Activated naive CD4-positive, alpha-beta T cell treated with anti-CD3 and anti-CD28 coated beads for 36 hours (primary cell): ENCODE measurements around the gene MXD4. TPM values are rescaled to one million over a fixed set of nuclear protein-coding genes. Genes with fewer than 3 reads are reported as not detected.

Experiments
- CTCF ChIA-PET: fragments of 350-600 bp; sonication (Branson Sonifier 250); formaldehyde crosslinking; loops from one replicate; lab custom pipeline; 2021; ENCODE audit warnings: antibody characterized with exemption; lab: Charles Lee
- DNase-seq: peaks from one replicate; pipeline ENCODE4 v3.0.0-alpha.2; 2020
- H3K27ac Mint-ChIP-seq: one replicate; pipeline ENCODE4 v1.8.0; 2021; ENCODE audit warnings: mild to moderate bottlenecking, mixed read lengths
- H3K27me3 Mint-ChIP-seq: one replicate; pipeline ENCODE4 v1.8.0; 2021; ENCODE audit warnings: low read depth, mixed read lengths
- H3K36me3 Mint-ChIP-seq: one replicate; pipeline ENCODE4 v1.8.0; 2021; ENCODE audit warnings: low read depth, mixed read lengths
- H3K4me1 Mint-ChIP-seq: one replicate; pipeline ENCODE4 v1.8.0; 2021; ENCODE audit warnings: low read depth, mixed read lengths
- H3K4me3 Mint-ChIP-seq: one replicate; pipeline ENCODE4 v1.8.0; 2021; ENCODE audit warnings: mild to moderate bottlenecking, moderate library complexity, mixed read lengths
- H3K9me3 Mint-ChIP-seq: one replicate; pipeline ENCODE4 v1.8.0; 2021; ENCODE audit warnings: mixed read lengths
- intact Hi-C: fragments of 100-400 bp; cut with micrococcal nuclease; formaldehyde crosslinking; loops from one replicate; pipeline ENCODE4 v1.15.1; 2023
- total RNA-seq, 2 experiments: library from RNA; stranded (reverse); gene quantifications; one replicate each; pipeline ENCODE4 v1.2.3, GENCODE V29; 2021

Gene MXD4
- total RNA-seq, 2 experiments from 2014 or later, result 2.3 to 2.7 TPM

DNA sequence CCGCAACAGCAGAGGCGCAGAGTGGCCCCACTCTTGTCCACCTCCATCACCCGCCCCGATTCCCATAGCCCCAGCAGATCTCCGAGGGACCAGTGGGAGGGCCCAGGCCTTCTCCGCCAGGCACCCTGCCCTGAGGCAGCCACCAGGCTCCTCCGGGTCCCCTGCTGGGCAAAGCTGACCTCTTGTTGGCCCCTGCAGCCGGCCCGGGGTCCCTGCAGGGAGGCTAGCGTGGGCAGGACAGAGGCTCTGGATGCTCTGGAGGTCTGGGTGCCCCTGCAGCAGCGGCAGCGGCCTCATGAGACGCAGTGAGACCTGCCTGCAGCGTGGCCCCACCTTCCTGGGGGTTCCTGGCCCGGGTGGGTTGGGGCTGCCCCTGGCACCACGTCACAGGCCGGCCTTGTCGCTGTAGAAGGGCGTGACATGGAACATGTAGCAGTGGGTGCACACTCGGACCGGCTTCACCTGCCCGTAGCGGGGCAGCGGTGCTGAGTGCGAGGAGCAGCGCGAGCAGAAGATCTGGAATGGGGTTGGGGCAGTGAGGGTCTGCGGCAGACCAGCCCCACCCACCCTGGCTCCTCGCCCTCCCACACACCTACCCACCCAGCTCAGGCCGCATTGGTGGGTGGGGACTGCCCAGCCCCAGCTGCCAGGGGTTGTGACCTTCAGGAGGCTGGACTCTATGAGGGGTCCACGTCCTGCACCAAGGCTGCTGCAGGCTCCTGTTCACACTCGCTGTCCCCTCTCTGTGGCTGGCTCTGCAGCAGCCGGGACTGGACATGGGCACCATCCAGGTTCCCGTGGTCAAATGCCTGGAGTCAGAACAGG lies 8.6 kb upstream of the MXD4 start:
- CTCF ChIA-PET, result no interaction called here
- Mint-ChIP-seq H3K27me3 (no peaks in the 10 kb centered on the region), H3K36me3 (no peaks in the 10 kb centered on the region), H3K27ac (no peak overlapping the region), H3K4me1 (no peaks in the 10 kb centered on the region), H3K9me3 (no peaks in the 10 kb centered on the region), H3K4me3 (no peak overlapping the region)
- DNase-seq, result no peak
- intact Hi-C loops, result no loop called here

DNA sequence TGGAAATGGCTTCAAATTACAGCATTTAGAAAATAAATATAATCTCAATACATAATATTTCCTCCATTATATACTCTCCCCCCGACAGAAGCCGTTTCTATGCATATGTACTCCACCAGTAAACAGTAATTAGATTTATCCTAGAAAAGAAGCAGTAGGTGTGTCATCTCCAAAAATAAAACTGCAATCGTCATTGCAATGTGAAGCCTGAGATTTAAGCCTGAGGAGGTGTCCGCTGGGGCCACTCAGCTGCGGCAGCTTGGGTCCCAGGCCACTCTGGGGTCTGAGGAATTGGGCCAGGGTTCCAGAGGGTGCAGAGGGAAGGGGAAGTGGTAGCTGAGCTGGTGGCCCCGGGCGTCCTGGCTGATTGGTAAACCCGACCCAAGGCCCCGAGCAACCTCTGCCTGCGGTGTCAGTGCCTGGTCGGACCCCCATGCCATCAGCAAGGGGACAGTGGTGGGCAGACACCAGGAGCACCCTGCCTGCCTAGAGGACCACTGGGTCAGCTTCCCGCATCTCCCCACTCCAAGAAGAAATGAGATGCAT lies 7.8 kb upstream of the MXD4 start:
- H3K36me3 Mint-ChIP-seq, result no peaks in the 10 kb centered on the region
- H3K4me1 Mint-ChIP-seq, result no peaks in the 10 kb centered on the region
- CTCF ChIA-PET, result no interaction called here
- no peak for DNase-seq
- no peaks in the 10 kb centered on the region for H3K9me3 Mint-ChIP-seq
- H3K4me3 Mint-ChIP-seq, result no peak overlapping the region
- no peaks in the 10 kb centered on the region for H3K27me3 Mint-ChIP-seq
- intact Hi-C loops, result no loop called here
- no peak overlapping the region for H3K27ac Mint-ChIP-seq

DNA sequence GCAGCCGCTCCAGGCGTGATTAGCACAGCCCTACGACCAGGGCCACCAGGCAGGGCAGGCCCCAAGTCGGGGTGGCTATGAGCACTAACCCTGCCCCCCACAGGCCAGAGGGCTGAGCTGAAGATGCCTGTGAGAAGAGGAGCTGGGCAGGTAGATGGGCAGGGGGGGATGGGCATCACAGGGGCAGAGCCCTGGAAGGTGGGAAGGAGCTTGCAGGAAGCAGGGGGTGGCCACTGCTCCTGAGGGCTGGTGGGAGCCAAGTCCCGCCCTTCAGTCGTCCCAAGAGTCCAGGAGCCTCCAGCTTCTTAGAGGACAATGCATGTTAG lies 7.3 kb upstream of the MXD4 start:
- CTCF ChIA-PET, result no interaction called here
- DNase-seq, result no peak
- intact Hi-C loops, result no loop called here
- no peaks in the 10 kb centered on the region for H3K27me3 Mint-ChIP-seq
- H3K9me3 Mint-ChIP-seq, result no peaks in the 10 kb centered on the region
- H3K36me3 Mint-ChIP-seq, result no peaks in the 10 kb centered on the region
- no peak overlapping the region for H3K27ac Mint-ChIP-seq
- no peaks in the 10 kb centered on the region for H3K4me1 Mint-ChIP-seq
- H3K4me3 Mint-ChIP-seq, result no peak overlapping the region

DNA sequence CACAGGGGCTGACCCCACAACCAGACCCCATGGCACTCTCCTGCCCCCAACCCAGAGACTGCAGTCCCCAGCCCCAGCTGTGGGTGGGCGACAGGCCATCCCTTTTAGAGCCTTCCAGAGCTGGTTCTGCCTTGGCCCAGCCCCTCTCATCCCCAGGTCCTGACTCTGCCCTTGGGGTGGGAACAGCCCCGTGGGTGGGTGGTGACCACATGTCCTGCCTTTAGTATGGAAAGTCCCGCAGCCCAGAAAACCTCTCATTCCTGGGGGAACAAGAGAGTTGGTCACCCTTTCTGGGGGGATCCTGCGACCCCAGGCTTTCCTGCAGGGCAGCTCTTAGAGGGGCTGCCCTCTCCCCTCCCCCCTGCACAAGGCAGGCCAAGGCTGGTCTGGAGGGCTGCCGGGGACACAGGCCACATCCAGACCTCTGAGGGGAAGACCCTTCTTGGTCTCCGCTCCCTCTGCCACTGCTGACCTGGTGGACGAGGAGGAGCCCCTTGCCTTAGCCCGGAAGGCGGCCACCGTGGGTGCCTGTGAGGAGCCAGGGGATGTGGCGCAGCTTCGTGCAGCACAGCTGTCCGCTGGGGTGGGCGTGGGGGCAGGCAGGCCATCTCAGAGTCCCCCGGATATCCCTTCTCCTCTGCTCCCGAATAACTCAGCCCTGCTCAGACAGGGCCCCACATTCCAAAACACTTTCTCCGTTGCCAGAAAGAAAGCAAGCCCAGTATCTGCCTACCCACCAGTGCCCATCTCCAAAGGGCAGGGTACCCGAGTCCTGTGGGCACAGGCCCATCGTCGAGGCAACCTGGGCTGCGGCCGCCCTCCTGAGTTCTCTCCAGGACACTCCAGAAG lies 6.7 kb upstream of the MXD4 start:
- no peaks in the 10 kb centered on the region for H3K4me1 Mint-ChIP-seq
- CTCF ChIA-PET, result no interaction called here
- no peak overlapping the region for H3K27ac Mint-ChIP-seq
- no peak overlapping the region for H3K4me3 Mint-ChIP-seq
- no peaks in the 10 kb centered on the region for H3K36me3 Mint-ChIP-seq
- H3K9me3 Mint-ChIP-seq, result no peaks in the 10 kb centered on the region
- DNase-seq, result no peak
- no peaks in the 10 kb centered on the region for H3K27me3 Mint-ChIP-seq
- intact Hi-C loops, result no loop called here

DNA sequence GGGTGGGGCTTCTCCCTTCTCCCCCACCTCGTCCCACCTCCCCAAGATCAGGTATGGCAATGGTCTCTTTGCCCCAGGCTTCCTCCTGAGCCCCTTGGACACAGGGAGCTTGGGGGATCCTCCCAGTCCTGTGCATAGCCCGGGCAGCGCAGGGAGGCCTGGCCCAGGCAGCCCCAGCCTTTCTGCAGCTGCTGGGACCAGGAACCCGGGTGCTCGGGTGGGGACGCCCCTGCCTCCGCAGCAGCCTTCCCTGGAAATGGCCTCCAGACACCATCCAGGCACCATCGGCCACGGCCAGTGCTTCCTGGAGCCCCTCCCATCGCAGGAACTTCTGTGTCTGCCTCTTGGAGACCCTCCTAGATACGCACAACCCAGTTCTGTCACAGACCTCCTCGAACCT lies 5.9 kb upstream of the MXD4 start:
- intact Hi-C loops, result no loop called here
- Mint-ChIP-seq H3K36me3 (no peaks in the 10 kb centered on the region), H3K27ac (no peak overlapping the region), H3K9me3 (no peaks in the 10 kb centered on the region), H3K4me1 (no peaks in the 10 kb centered on the region), H3K4me3 (no peak overlapping the region), H3K27me3 (no peaks in the 10 kb centered on the region)
- CTCF ChIA-PET, result no interaction called here
- no peak for DNase-seq

DNA sequence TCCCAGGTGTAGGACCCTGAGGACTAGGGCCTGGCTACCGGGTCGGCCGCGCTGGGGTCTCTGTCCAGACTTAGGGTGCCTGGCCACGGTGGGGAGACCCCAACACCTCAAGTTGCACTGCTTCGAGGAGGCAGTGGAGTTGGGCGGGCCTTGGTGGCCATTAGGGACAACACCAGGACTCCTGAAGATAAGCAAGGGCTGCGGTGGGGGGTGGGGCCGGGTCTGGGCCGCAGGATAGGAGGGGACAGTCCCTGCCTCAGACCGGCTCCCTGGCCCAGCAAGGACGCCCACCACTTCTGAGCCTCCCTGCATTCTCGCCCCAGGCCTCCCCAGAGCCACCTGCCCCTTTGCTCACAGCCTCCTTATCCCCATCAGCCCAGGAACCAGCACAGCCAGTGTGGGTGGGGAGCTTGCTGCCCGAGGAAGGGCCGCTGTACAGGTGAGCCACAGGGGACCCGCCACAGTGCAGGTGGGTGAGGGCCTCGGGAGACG lies 5.5 kb upstream of the MXD4 start:
- DNase-seq, result no peak
- H3K36me3 Mint-ChIP-seq, result no peaks in the 10 kb centered on the region
- H3K27ac Mint-ChIP-seq, result no peak overlapping the region
- H3K4me3 Mint-ChIP-seq, result no peak overlapping the region
- intact Hi-C loops, result no loop called here
- H3K9me3 Mint-ChIP-seq, result no peaks in the 10 kb centered on the region
- H3K4me1 Mint-ChIP-seq, result no peaks in the 10 kb centered on the region
- CTCF ChIA-PET, result no interaction called here
- H3K27me3 Mint-ChIP-seq, result no peaks in the 10 kb centered on the region

DNA sequence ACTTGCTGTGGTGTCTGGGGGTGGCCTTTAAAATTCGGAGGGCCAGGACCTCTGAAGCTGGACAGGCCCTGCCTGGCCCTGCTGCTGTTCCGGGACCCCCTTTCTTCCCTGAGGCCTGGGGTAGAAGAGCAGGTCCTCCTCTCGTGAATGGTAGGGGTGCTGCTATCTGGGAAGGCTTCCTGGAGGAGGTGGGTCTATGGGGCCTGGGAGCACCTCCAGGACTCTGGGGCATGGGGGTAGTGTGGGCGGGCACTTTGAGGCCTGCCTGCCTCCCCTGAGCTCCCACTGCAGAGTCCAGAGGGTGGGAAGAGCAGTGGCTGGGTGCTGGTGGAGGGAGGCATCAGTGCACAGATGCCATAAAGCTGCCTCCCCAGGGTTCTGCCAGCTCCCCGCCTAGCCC lies 4.9 kb upstream of the MXD4 start:
- Mint-ChIP-seq H3K4me1 (no peaks in the 10 kb centered on the region), H3K27ac (no peak overlapping the region), H3K9me3 (no peaks in the 10 kb centered on the region), H3K4me3 (no peak overlapping the region), H3K27me3 (no peaks in the 10 kb centered on the region), H3K36me3 (no peaks in the 10 kb centered on the region)
- CTCF ChIA-PET, result no interaction called here
- intact Hi-C loops, result no loop called here
- no peak for DNase-seq

DNA sequence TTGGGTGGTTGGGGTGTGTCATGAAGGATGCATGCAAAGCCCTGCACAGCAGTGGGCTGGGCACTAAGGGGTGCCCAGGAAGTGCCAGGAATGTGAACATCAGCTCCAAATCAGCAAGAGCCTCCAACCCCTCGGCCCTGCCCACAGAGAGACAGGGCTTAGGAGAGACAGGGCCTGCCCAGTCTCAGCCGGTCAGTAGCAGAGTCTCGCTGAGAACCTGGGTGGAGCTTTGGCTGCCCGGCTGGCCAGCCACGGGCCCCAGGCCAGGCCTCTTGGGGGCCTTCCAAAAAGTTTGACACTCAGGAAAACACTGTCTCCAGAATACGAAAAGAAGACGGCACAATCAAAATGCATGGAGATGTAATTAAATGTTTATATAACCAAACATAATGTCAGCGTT lies 4.3 kb upstream of the MXD4 start:
- no peak for DNase-seq
- Mint-ChIP-seq H3K27me3 (no peaks in the 10 kb centered on the region), H3K9me3 (no peaks in the 10 kb centered on the region), H3K4me3 (no peak overlapping the region), H3K36me3 (no peaks in the 10 kb centered on the region), H3K27ac (no peak overlapping the region), H3K4me1 (no peaks in the 10 kb centered on the region)
- CTCF ChIA-PET, result no interaction called here
- intact Hi-C loops, result no loop called here

DNA sequence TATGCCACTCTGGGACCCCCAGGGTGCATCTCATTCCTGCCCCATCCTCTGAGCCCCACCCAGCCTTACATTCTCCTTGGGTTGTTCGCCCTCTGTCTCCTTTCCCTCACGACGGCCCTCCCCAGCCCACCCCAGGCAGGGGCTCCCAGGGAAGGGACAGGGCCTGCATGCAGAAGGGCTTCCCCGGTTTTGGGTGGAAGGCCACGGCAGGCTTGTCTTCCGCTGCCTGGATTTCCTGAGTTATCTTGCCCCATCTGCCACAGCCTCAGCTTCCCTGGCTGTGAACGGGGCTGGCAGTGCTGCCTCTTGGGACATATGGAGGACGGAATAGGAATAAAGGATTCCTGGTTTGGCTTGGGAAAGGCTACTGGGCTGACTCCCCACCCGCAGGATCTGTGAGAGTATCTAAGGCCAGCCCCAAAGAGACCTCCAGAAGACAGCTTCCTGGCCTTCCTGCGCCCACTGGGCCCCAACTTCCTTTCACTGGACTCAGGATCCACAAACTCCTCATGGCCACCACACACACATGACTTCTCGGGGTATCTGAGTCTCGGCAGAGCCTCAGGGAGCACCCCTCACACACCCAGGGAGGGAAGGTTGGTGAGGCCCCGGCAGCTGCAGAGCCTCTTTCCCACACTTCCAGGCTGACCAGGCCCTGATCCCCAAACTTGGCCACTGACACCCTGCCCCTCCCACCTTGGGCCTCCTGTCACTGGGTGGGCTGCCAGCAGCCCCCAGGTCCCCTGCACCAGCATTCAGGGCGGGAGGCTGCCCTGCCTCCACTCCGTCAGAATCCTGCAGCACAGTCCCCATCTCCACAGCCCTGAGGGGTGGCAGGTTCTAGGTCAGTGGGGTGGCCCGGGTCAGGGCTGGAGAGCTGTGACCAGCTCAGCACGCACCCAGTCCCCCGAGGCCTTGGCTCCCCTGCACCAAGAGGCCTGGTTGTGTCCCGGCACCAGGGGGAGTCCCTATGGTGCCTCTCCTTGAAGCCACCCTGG lies 3.5 kb upstream of the MXD4 start:
- Mint-ChIP-seq H3K27ac (no peak overlapping the region), H3K9me3 (no peaks in the 10 kb centered on the region), H3K27me3 (no peaks in the 10 kb centered on the region), H3K4me3 (no peak overlapping the region), H3K36me3 (no peaks in the 10 kb centered on the region), H3K4me1 (no peaks in the 10 kb centered on the region)
- intact Hi-C loops, result no loop called here
- CTCF ChIA-PET, result no interaction called here
- DNase-seq, result no peak

DNA sequence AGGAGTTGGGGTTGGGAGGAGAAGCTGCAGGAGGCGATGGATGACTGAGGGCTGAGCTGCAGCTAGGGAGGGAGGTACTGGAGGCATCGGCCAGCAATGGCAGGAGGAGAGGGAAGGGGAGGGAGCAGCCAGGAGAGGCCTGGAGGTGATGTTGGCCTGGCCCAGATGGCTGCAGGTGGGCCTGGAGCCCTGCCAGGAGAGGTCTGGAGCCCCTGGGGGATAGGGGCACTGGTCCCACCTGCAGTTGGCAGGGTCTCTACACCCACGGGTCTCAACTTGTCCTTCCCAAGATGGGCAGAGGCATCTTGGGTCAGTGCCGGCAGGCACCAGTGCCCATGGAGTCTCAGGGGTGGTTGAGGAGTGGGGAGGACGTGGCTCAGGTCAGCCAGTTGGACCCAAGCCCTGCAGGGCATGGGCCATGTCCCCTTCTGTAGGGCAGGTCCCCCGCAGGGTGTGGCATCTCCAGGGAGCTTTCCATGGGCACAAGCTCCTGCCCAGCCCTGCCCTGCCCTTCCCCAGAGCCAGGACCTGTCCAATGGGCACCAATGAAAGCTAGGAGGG lies 2.7 kb upstream of the MXD4 start:
- H3K4me3 Mint-ChIP-seq, result no peak overlapping the region
- intact Hi-C loops, result no loop called here
- peaks cover 2% of the 10 kb centered on the region for H3K4me1 Mint-ChIP-seq
- H3K27me3 Mint-ChIP-seq, result no peaks in the 10 kb centered on the region
- DNase-seq, result no peak
- no peak overlapping the region for H3K27ac Mint-ChIP-seq
- CTCF ChIA-PET, result no interaction called here
- H3K9me3 Mint-ChIP-seq, result no peaks in the 10 kb centered on the region
- no peaks in the 10 kb centered on the region for H3K36me3 Mint-ChIP-seq

DNA sequence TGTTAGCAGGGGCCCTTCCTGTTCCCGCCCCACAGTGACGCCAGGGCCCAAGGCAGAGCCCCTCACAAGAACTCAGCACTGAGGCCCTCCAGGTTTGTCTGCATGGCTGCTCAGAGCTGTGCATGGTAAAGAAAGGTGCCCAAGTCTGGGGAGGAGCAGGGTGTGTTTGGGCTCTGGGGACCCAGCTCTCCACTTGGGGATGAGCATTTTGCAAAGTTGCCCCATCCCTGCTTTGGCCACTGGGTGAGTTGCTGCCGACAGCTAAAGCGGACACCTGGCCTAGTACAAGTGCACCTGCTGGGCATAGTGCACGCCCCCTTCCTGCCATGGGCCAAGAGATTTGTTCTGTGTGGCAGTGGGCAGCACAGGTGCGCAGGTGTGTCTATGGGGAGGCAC lies 2.0 kb upstream of the MXD4 start:
- H3K27me3 Mint-ChIP-seq, result no peaks in the 10 kb centered on the region

More for the DNA sequence above, 2.0 kb upstream of the MXD4 start:
- H3K27ac Mint-ChIP-seq, result no peak overlapping the region
- DNase-seq, result no peak
- no peaks in the 10 kb centered on the region for H3K9me3 Mint-ChIP-seq
- H3K4me3 Mint-ChIP-seq, result no peak overlapping the region
- peaks cover 2% of the 10 kb centered on the region for H3K4me1 Mint-ChIP-seq
- no peaks in the 10 kb centered on the region for H3K36me3 Mint-ChIP-seq
- intact Hi-C loops, result loop anchor here (2.0 kb wide), 1 partner anchor 551 kb away; the partner anchor contains the start of gene SLBP
- CTCF ChIA-PET, result no interaction called here
